DND-41 (cell line): ENCODE data around the gene CNN3.

ENCODE experiments used
- EZH2 ChIP-seq: IDR thresholded peaks from 3 replicates; pipeline ENCODE4 v1.6.1; 2012; ENCODE audit warnings: borderline replicate concordance, low read depth, mild to moderate bottlenecking, moderate library complexity, low read length, inconsistent platforms; ENCODE audit not compliant: severe bottlenecking
- TF ChIP-seq, protein P1 (sequence below): IDR thresholded peaks from 2 replicates; pipeline ENCODE4 v1.5.1; 2012; ENCODE audit warnings: borderline replicate concordance, low read length, moderate library complexity, mild to moderate bottlenecking; ENCODE audit not compliant: poor library complexity, severe bottlenecking; ENCODE audit errors: extremely low read depth

DNA sequence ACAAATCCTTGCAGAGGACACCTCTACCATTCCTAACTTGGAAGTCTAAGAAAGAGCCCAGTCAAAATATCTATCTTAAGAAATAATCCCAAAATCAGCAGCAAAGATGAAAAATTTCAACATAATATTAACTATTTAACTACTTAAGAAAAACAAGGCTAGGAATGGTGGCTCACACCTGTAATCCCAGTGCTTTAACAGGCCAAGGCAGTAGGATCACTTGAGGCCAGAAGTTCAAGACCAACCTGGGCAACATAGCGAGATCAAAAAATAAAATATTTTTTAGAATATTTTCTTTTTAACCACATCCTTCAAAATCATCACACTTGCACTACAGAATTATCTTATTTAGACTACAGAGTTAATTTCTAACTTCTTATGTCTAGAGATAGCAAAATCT, 4.9 kb downstream of the CNN3 start:
- TF ChIP-seq, protein P1, sequence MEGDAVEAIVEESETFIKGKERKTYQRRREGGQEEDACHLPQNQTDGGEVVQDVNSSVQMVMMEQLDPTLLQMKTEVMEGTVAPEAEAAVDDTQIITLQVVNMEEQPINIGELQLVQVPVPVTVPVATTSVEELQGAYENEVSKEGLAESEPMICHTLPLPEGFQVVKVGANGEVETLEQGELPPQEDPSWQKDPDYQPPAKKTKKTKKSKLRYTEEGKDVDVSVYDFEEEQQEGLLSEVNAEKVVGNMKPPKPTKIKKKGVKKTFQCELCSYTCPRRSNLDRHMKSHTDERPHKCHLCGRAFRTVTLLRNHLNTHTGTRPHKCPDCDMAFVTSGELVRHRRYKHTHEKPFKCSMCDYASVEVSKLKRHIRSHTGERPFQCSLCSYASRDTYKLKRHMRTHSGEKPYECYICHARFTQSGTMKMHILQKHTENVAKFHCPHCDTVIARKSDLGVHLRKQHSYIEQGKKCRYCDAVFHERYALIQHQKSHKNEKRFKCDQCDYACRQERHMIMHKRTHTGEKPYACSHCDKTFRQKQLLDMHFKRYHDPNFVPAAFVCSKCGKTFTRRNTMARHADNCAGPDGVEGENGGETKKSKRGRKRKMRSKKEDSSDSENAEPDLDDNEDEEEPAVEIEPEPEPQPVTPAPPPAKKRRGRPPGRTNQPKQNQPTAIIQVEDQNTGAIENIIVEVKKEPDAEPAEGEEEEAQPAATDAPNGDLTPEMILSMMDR, result no peak
- no peak for TF ChIP-seq EZH2
